ENCODE results near the gene TBXA2R. TPM values are rescaled to one million over a fixed set of nuclear protein-coding genes. Genes with fewer than 3 reads are reported as not detected.

The TBXA2R gene
- total RNA-seq, 1 donor from 2014 or later, result 0.42 TPM

DNA sequence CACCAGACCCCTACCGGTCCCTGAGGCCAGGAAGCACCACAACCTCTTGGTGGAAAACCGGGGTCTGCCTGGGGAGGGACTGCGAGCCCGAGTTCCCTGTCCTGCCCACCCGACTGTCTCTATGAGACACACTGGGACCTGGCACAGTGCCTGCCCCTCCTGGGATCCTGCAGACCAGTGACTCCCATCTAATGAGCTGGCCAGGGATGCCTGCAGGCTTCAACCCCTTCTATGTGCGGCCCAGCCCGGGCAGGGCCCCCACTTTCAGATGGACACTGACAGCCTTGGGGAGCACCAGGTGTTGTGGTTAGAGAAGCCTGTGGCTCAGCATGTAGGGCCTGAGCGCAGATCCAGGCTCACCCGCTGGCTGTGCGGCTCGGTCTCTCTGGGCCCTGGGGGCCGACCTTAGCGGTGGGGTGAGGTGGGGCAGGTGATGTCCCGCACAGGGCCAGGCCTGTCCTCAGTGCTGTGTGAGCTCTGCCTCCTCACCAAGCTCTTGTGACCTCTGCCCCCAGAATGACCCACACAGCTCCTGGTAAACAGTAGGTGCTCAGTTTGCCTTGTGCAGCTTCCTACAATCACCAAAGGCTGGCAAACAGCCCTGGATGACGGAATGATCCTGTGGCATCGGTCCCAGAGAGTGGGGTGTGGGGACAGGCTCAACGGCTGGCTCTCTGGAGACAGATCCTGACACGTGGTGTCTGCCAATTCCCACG is 37.8 kb upstream of the TBXA2R start:
- DNase-seq, result no peak
- H3K9me3 Mint-ChIP-seq, result no peaks in the 10 kb centered on the region
- peaks cover 3% of the 10 kb centered on the region for H3K36me3 Mint-ChIP-seq (ENCODE audit: low read depth)

DNA sequence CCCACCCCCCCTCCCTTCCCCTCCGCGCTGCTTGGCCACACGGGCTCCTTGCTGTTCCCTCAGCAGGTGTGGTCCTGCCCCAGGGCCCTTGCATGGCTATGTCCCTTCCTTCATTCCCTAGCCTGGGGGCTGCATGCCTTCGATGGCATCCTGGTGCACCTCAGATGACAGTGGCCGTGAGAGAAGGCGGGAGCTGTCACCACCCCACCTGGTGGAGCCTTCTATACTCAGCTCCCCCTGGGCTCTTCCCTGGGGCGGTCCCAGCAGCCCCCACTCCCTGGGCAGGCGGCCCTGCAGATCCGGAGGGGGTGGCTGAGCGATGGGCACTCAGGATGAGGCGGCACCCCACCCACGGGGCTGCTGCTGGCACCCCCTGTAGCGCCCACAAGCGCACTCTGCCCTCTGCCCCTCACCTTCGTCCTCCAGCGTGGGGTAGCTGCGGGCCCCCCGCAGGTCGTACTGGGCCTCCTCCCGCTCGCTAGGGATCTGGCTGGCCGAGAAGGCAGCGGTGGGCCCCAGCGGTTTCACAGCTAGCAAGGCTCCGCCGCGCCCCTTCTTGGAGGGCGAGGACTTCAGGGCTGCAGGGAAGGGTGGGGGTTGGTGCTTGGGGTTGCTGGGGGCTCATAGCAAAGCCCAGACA is 37.1 kb upstream of the TBXA2R start:
- Mint-ChIP-seq H3K9me3 (no peaks in the 10 kb centered on the region), H3K4me3 (no peak overlapping the region), H3K27ac (no peak overlapping the region), H3K27me3 (no peaks in the 10 kb centered on the region), H3K4me1 (no peaks in the 10 kb centered on the region), H3K36me3 (ENCODE audit: low read depth) (peaks cover 3% of the 10 kb centered on the region)
- no peak for DNase-seq
- intact Hi-C loops (cut with micrococcal nuclease), result no loop called here

More for the DNA sequence above, 37.8 kb upstream of the TBXA2R start:
- no peaks in the 10 kb centered on the region for H3K27me3 Mint-ChIP-seq
- no peak overlapping the region for H3K4me3 Mint-ChIP-seq
- intact Hi-C loops (cut with micrococcal nuclease), result no loop called here
- no peaks in the 10 kb centered on the region for H3K4me1 Mint-ChIP-seq
- no peak overlapping the region for H3K27ac Mint-ChIP-seq

DNA sequence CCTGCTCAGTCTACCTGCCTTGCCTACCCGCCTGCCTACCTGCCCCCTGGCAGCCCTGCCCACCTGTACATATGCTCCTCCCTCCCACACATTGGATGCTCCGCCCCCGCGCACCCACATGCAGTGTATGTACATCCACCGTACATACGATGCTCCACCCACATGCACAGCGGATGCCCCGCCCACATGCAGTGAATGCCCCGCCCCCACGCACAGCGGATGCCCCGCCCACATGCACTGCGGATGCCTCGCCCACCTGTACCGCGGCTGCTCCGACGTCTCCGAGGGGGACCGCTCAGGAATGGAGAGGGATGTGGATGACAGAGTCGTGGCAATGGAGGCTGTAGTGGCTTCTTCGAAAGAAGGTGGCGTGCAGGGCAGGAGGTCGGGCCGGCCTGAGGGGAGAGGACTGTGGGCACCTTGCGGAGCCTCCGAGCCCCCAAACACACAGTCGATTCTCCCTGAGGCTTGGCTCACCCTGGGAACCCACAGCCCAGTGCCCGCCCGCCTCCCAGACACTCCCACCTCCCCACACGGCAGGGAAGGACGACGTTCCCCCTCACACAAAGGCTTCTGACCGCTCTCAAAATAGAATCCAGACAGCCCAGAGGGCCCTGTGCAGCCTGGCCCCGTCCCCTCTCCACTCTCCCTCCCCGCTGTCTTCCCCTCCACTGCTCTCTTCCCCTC is 36.5 kb upstream of the TBXA2R start:
- intact Hi-C loops (cut with micrococcal nuclease), result no loop called here
- peaks cover 3% of the 10 kb centered on the region for H3K4me1 Mint-ChIP-seq
- no peaks in the 10 kb centered on the region for H3K27me3 Mint-ChIP-seq
- peaks cover 6% of the 10 kb centered on the region for H3K36me3 Mint-ChIP-seq (ENCODE audit: low read depth)
- no peaks in the 10 kb centered on the region for H3K9me3 Mint-ChIP-seq
- DNase-seq, result peak; percentile 72
- no peak overlapping the region for H3K4me3 Mint-ChIP-seq
- no peak overlapping the region for H3K27ac Mint-ChIP-seq

DNA sequence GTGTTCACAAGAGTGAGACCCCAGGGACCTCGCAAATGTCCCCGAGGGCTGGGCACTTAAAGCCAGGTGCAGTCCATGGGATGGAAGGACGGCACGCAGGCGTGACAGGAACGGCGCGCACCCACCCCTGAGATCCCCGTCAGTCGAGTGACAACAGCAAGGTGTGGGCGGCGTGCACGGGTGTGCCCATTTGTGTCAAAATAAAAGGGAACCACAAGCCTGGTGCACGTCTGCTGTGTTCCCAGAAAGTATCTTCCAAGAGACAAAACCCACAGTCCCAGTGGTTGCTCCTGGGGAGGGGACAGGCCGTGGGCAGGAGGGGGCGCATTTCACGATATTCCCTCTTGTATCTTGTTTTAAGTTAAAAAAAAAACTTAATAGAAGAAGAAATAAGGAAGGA is 35.6 kb upstream of the TBXA2R start:
- no peak for DNase-seq
- Mint-ChIP-seq H3K36me3 (ENCODE audit: low read depth) (peaks cover 6% of the 10 kb centered on the region), H3K4me3 (no peak overlapping the region), H3K4me1 (peaks cover 3% of the 10 kb centered on the region), H3K27ac (no peak overlapping the region), H3K9me3 (no peaks in the 10 kb centered on the region), H3K27me3 (no peaks in the 10 kb centered on the region)
- intact Hi-C loops (cut with micrococcal nuclease), result no loop called here

DNA sequence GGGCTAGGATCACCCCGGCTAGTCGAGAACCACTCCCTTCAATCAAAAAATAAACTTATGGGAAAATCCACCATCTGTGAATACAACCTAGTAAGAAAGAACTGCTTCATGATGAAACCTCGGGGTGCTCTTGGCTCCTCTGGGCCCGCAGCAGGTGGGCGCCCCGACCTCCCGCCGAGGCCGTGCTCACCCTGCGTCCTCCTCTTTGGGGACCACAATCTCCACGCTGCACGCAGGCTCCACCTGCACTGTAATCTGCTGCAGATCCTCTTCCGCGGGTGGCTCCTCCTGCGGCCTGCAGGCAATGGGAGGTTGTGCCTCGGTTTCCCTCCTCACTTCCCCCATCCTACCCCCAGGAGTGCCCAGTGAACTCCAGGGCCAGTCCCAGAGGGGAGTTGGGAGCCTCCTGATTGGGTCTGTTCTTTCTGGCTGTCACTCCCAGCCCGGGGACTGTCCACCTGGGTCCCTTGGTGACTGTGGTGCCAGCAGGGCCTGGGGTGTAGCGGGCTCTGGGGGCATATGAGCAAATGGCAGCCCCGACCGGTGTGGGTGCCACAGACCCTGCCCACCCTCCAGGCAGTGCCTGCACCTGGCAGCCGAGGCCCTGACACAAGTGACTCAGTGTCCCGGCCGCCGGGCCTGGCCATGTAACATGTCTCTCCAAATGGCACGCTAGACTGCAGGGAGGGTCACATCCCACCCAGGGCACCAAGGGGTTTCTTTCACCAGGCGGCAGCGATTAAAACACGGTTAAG is 35.0 kb upstream of the TBXA2R start:
- Mint-ChIP-seq H3K27ac (no peak overlapping the region), H3K27me3 (no peaks in the 10 kb centered on the region), H3K4me1 (peaks cover 3% of the 10 kb centered on the region), H3K36me3 (ENCODE audit: low read depth) (peaks cover 6% of the 10 kb centered on the region), H3K9me3 (no peaks in the 10 kb centered on the region), H3K4me3 (no peak overlapping the region)
- no peak for DNase-seq
- intact Hi-C loops (cut with micrococcal nuclease), result no loop called here

DNA sequence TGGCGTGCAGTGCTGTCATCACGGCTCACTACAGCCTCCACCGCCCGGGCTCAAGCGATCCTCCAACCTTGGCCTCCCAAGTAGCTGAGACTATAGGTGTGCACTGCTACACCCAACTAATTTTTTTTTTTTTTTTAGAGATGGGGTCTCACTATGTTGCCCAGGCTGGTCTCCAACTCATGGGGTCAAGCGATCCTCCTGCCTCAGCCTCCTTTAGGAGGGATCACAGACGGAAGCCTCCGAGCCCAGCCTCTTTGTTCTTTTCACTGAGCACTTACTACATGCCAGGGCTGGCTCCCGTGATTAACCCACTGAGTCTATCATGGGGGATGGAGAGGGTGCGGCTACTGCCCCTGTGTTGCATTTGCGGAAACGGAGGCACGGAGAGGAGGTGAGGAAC is 32.8 kb upstream of the TBXA2R start:
- Mint-ChIP-seq H3K27me3 (no peaks in the 10 kb centered on the region), H3K36me3 (ENCODE audit: low read depth) (peaks cover 6% of the 10 kb centered on the region), H3K9me3 (no peaks in the 10 kb centered on the region), H3K27ac (no peak overlapping the region), H3K4me1 (peaks cover 3% of the 10 kb centered on the region), H3K4me3 (no peak overlapping the region)
- DNase-seq, result no peak
- intact Hi-C loops (cut with micrococcal nuclease), result no loop called here

DNA sequence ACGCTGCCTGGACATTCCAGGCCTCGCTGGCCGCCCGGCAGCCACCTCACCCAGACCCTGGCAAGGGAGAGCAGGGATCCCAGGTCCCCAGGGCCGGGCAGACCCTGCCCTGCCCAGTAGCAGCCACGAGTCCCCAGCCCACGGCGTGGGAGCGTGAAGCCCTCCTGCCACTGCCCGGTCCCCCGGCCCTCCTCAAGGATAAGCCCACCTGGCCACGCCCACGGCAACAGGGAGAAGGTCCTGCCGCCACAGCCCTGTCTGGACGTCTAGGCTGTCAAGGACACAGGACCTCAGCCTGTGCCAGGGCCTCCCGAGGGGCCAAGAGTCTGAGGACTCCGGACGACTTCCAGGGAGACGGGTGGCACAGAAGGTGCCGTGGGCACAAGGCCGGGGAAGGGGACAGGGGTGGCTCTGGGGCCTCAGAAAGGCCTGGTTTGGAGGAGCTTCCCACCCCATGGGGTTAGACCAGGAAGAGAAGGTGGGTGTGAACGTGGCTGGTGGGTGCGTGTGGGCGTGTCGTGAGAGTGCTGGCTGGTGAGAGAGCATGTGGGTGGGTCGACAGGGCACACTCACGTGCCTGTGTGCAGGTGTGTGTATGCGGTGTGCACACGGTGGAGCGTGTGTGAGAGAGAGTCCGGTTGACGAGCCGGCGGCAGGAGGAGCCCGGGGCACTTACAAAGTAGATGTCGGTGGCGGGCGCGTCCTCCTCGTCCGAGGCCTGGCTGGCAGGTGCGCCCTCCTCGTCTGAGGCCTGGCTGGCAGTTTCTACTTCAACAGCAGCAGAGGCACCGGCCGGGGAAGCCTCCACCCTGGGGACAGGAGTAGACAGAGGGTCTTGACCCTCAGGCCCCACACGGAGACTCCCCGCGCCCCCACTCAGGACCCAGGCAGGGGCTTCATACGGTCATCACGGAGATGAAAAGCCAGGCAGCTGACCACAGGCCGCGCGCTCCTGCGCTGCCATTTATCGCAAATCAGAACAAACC is 31.8 kb upstream of the TBXA2R start:
- no peak for DNase-seq
- peaks cover 3% of the 10 kb centered on the region for H3K4me1 Mint-ChIP-seq
- no peak overlapping the region for H3K4me3 Mint-ChIP-seq
- H3K9me3 Mint-ChIP-seq, result no peaks in the 10 kb centered on the region
- no peaks in the 10 kb centered on the region for H3K27me3 Mint-ChIP-seq
- H3K36me3 Mint-ChIP-seq (ENCODE audit: low read depth), result peaks cover 6% of the 10 kb centered on the region
- intact Hi-C loops (cut with micrococcal nuclease), result no loop called here
- H3K27ac Mint-ChIP-seq, result no peak overlapping the region

DNA sequence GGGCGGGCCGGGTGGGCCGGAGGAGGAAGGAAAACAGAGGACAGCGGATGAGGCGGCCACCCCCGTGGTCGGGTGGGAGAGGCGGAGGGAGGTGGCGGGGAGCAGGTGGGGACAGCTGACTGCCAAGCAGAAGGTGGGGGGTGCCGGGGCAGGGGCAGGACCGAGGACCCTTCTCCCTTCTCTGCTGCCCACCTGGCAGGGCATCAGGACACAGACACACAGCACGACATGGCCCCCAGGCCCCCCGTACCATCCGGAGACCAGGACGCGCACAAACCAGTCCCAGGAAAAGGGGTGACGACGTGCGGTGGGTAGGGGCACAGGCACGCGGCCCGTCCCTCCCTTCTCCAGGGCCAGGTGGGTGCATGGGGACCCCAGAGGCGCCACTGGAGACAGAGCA is 30.9 kb upstream of the TBXA2R start:
- Mint-ChIP-seq H3K4me1 (peaks cover 3% of the 10 kb centered on the region), H3K4me3 (no peak overlapping the region), H3K9me3 (no peaks in the 10 kb centered on the region), H3K36me3 (ENCODE audit: low read depth) (peaks cover 4% of the 10 kb centered on the region), H3K27me3 (no peaks in the 10 kb centered on the region), H3K27ac (no peak overlapping the region)
- intact Hi-C loops (cut with micrococcal nuclease), result no loop called here
- no peak for DNase-seq

DNA sequence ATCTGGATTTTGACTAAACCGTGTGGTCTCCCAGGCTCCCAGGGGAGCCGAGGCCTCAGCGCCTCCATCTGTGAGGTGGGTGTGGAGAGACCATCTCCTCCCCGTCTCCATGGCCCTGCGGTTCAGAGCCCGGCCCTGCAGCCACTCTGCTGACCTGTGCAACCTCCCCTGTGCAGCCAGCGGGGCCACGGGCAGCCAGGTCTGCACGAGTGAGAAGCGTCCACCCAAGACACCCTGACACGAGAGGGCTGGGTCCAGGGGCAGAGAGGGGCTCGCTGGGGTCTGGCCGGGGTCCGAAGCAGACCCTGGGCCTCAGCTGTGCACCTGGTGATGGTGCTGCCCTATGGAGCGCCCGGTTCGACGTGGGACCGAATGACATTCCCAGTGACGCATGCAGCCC is 30.3 kb upstream of the TBXA2R start:
- H3K9me3 Mint-ChIP-seq, result no peaks in the 10 kb centered on the region
- DNase-seq, result no peak
- no peaks in the 10 kb centered on the region for H3K27me3 Mint-ChIP-seq
- H3K4me3 Mint-ChIP-seq, result no peak overlapping the region
- peaks cover 3% of the 10 kb centered on the region for H3K4me1 Mint-ChIP-seq
- no peak overlapping the region for H3K27ac Mint-ChIP-seq
- H3K36me3 Mint-ChIP-seq (ENCODE audit: low read depth), result peaks cover 4% of the 10 kb centered on the region
- intact Hi-C loops (cut with micrococcal nuclease), result no loop called here

DNA sequence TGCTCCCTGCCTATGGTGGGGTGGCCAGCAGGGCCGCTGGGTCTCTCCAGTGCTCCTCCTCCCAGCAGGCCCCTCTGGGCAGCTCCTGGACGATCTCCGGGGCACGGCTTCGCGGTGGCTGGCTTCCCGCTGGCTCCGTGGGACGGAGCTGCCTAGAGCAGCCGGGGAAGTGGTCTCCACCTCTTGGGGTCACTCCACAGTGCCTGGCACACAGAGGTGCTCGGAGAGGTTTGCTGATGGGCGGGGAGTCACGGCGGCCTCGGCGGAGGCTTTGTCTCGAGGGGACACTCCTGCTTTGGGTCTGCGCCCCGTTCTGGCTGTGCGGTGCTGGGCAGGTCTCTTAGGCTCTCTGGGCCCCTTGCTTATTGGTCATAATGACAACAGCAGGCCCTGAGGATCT is 29.8 kb upstream of the TBXA2R start:
- no peaks in the 10 kb centered on the region for H3K9me3 Mint-ChIP-seq
- H3K4me1 Mint-ChIP-seq, result peaks cover 3% of the 10 kb centered on the region
- peaks cover 4% of the 10 kb centered on the region for H3K36me3 Mint-ChIP-seq (ENCODE audit: low read depth)
- no peak for DNase-seq
- no peak overlapping the region for H3K27ac Mint-ChIP-seq
- intact Hi-C loops (cut with micrococcal nuclease), result no loop called here
- no peak overlapping the region for H3K4me3 Mint-ChIP-seq
- no peaks in the 10 kb centered on the region for H3K27me3 Mint-ChIP-seq

DNA sequence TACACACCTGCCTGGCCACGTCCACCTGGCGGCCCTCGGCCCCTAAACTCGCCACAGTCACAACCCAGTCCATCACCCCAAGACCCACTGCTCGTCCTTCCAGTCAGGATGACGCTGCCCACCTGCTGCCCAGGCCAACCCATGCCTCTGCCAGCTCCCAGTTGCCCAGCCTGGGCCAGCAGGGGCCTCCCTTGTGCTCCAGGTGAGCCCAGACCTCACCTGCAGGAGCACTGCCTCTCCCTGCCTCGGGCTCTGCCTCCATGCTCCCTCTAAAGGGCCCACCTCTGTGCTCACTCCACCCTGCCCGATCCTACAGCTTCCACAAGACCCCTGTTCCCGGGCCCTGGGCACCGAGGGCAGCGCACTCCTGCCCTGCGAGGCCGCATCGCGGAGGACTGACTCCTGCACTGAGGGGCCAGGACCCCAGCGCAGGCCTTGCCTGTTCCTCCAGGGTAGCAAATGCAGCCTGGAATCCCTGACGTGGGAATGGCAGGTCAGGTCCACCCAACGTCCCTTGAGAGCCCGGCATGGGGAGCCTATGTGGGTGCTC is 27.9 kb upstream of the TBXA2R start:
- Mint-ChIP-seq H3K4me3 (no peak overlapping the region), H3K36me3 (ENCODE audit: low read depth) (peaks cover 4% of the 10 kb centered on the region), H3K4me1 (peaks cover 3% of the 10 kb centered on the region), H3K9me3 (no peaks in the 10 kb centered on the region), H3K27me3 (no peaks in the 10 kb centered on the region), H3K27ac (no peak overlapping the region)
- no peak for DNase-seq
- intact Hi-C loops (cut with micrococcal nuclease), result no loop called here

DNA sequence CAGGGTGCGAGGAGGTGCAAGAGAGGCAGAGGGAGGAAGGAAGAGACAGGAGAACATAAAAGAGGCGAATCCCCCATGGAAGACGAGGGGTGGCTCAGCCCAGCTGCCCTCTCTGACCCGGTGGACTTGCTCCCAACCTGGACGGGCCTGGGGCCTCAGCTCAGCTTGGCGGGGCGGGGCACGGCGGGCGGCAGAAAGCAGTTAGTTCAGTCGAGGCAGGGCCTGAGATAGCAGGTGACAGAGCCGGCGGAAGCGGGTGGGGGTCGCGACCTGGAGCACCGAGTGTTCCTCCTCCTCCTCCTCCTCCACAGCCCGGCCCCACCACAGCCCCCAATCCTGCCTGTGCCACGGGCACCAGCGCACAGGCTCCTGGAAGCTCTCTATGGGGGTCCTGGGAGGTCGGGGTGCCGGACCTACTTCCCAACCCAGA is 26.9 kb upstream of the TBXA2R start:
- no peaks in the 10 kb centered on the region for H3K9me3 Mint-ChIP-seq
- no peak overlapping the region for H3K4me3 Mint-ChIP-seq
- H3K27me3 Mint-ChIP-seq, result no peaks in the 10 kb centered on the region
- intact Hi-C loops (cut with micrococcal nuclease), result no loop called here
- peaks cover 2% of the 10 kb centered on the region for H3K4me1 Mint-ChIP-seq
- no peak for DNase-seq
- H3K36me3 Mint-ChIP-seq (ENCODE audit: low read depth), result peaks cover 4% of the 10 kb centered on the region
- H3K27ac Mint-ChIP-seq, result no peak overlapping the region
